SW 1271 (cell line): ENCODE data around the gene PRICKLE2.

Experiments
- DNase-seq, 2 experiments: peaks; one replicate each; lab custom pipeline; 2025; lab: John Stamatoyannopoulos, UW

PRICKLE2 gene

DNA sequence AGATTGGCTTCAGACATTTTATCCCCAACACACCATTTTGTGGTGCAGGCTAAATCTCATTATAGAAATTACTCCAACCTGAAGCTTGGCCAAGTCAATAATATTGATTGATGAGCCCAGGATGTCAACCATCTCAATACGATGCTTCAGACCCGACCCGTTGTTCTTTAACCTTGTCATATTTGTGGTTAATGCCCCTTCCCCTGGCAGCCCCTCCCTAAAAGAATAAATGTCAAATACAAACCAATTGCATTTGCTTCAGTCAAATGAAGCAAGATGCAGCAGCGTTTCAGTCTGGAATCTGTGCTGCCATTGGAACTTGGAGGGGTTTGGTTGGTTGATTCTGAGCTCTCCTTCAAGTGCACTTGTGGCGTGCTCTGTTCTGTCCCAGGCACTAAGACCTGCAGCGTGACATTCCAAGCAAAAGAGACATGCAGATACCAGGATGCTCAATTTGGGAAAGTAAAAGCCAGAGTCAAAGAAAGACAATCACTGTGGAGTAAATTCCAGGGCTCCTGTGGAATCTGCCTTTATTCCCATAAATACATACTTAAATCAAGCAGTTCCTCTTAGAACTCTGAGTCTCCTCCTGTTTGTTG, 178.2 kb downstream of the PRICKLE2 start:
- no peak for DNase-seq

DNA sequence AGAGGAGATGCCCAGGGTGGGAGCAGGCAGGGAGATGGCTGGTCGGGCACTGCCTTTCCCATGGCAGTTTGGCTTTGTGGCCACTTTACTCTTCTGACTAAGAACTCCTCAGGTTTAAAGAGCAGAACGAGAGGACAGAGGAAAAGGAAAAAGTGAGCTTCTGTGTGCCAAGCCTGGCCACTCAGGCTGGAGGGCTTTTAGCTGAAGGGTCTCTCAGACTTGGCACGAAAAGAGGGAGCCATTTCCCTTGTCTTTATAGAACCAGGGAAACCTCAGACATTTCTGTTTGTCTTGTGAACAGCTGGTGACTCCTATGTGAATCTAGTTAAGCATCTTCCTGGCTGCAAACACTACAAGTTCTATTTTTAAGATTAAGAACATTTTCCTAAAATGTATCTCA, 178.7 kb downstream of the PRICKLE2 start:
- DNase-seq = no peak

DNA sequence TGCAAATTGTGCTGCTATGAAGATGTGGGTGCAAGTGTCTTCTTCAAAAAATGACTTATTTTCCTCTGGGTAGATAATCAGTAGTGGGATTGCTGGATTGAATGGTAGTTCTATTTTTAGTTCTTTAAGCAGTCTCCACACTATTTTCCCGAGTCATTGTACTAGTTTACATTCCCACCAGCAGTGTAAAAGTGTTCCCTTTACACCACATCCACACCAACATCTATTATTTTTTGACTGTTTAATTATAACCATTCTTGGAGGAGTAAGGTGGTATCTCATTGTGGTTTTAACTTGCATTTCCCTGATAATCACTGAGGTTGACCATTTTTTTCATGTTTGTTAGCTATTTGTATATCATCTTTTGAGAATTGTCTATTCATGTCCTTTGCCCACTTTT, 182.3 kb downstream of the PRICKLE2 start:
- no peak for DNase-seq
